GM12874 (cell line): ENCODE measurements around the gene ZNF488.

Source experiments
- CTCF ChIP-seq: IDR thresholded peaks from 2 replicates; pipeline ENCODE4 v1.5.1; 2011; ENCODE audit warnings: low read depth, mild to moderate bottlenecking, control low read depth, low read length, moderate library complexity; ENCODE audit not compliant: insufficient read depth

Gene ZNF488

DNA sequence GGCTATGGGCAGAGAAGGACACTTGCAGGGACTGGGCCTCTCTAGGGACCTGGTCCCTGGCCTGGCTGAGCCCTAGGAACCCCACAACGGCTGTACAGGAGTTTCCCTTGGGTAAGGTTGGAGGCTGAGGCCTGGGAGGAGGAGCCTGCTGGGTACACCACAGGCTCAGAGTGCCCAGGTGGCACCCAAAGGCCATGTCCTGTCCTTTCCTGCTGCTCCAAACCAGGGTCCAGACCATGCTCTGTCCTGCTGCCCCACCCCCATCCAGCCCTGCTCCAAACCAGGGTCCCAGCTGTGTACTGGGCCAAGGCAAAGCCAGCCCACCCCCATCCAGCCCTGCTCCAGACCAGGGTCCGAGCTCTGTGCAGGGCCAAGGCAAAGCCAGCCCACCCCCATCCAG lies 35.3 kb upstream of the ZNF488 start:
- TF ChIP-seq CTCF: no peak

DNA sequence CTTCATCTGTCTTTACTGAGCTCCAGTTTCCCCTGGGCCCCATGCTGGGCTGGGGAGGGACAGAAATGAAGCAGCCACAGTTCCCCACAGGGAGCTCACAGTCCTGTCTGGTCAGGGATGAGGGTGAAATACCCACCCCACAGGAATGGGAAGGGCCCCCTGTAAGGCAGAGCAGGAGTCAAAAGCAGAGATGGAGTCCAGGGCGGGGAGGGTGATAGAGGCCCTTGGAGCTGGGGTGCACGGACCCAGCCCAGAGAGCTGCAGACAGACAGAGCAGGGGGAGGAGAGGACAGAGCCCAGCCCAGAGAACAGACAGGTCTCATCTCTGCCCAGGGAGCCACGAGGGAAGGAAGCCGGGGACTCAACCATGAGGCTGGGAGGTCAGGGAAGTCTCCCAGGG lies 34.9 kb upstream of the ZNF488 start:
- no peak for TF ChIP-seq CTCF

DNA sequence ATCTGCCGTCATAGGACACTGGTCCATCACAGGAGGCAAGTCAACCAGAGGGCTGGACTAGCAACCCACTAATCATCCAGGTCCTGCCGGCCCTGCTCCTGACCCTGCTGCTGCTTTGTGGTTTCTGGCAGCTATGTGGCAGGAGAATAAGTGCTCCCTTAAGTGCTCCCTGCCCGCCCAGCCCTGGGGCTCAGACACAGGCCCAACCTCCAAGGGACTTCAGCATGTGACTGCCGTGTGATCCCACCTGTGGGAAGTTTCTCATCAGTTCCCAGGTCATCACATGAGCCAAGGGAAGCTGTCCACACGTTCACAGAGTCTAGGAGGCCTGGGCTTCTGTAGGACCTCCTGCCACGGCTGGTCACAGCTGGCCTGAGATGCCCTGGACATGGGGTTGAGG lies 34.2 kb upstream of the ZNF488 start:
- no peak for TF ChIP-seq CTCF

DNA sequence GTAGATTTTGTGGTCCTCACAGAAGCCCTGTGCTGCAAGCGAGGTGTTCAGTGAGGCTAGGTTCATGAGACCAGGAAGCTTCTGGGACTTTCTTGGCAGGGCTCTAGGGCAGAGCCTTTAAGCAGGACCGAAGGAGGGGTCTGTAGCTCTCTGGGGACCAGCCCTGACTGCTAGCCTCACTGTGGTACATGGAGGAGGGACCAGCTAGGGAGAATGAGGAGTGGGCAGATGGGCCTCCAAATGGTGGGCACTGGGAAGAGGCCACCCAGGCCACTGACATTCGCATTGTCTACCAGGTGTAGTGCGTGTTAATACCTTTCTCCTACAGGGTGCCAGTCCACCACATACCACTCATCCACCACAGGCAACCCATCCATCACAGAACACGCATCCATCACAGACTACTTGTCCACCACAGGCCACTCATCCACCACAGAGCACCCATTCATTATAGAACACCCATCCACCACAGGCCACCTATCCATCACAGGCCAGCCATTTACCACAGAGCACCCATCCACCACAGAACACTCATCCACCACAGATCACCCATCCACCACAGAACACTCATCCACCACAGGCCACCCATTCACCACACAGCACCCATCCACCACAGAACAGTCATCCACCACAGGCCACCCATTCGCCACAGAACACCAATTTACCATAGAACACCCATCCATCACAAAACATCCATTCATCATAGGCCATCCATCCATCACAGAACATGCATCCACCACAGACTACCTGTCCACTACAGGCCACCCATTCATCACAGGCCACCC lies 31.6 kb upstream of the ZNF488 start:
- no peak for TF ChIP-seq CTCF

DNA sequence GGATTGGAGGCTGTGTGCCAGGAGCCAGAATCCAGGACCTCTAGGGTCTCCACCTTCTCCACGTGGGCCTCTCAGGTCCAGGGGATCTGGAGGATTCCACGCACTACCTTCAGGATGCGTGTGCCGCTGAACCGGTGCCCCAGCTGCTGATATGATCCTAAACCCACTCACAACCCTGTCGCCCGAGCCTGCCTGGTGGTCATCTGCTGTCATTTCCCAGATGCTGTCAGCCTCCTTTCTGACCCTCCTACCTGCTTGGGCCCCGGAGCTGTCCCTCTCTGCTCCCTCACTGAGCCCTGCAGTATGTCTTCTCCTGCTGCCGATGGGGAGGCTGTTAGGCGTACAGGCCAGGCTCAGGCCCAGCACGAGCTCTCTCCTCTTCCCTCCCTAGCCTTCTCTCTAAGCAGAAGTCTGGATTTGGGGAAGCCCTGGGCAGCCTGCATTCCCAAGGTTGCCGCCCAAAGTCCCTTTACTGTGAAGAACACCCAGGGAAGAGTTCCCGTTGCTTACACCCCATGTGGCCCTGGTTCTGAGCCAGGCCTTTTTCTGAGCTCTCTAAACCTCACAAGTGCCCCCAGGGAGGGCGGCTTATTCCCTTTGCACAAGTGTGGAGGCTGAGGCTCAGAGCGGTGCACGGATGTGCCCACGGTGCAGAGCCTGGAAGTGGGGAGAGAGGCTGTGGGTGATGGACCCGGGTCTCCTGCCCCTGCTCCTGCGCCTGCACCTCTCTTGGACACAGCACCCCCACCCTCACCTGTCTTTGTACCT lies 30.8 kb upstream of the ZNF488 start:
- no peak for TF ChIP-seq CTCF

GRCh38 chr10:47414227-47414592 lies 30.1 kb upstream of the ZNF488 start:
- no peak for TF ChIP-seq CTCF

DNA sequence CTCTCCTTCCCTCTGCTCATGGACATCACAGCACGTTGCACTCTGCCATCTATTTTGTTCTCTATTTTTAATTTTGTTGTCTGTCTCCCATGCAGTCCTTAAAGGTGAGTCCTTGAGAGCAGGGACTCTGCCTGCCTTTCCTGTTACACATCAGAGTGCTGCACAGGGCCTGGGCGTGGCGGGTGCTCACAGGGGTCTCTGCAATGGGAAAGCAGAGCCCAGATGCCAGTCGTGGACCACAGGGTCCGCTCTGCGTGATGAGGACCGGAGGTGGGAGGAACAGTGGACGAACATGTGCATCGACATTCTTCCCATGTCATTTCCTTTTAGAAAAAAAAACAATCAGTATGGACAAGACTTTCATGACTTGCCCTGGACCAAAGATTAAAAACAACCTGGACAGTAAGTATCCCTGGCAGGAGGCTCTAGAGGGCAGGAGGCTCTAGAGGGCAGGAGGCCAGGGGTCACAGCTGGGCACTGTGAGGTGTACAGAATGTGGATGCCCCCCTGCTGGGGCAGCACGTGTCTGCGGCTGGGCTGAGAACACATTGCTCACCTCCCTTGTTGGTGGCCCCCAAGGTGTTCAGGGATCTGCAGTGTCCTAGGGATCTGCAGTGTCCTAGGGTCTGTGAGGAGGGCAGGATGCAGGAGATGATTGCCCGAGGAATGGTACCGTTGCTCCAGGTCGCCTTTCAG lies 29.6 kb upstream of the ZNF488 start:
- no peak for TF ChIP-seq CTCF
